Measurements from ENCODE around the gene RNU1-3. TPM values are rescaled to one million over a fixed set of nuclear protein-coding genes. Genes with fewer than 3 reads are reported as not detected.
"Not testable (repeated sequence)": the region's sequence is repeated elsewhere in the genome, so short reads cannot be mapped to it uniquely, and the experiment has no call there.

The RNU1-3 gene
- polyA plus RNA-seq, 1 donor (not counting 4 experiments of a cell fraction or from before 2014, with no cell fraction given) = 67.0 TPM

DNA sequence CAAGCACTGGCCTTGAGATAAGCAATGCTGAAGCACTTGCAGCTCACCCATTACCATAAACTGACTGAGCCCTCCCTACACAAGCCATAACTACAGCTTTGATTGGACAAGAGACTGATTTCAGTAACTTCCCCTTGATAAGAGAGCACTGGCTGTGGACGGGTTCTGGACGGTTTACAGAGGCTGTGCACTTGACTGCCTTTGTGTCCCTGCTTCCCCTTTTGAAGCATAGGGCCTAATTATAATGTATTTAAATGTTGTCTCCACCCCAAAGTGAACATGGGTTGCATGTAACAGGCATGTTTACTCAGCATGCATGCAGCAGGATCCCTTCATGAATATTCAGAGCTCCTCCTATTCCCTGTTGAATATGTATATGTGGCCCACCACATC lies 8.4 kb upstream of the RNU1-3 start:
- H3K79me2 ChIP-seq (ENCODE audit: control insufficient read depth, insufficient read depth, low read length); H3K36me3 ChIP-seq (ENCODE audit: control insufficient read depth in 2 of 2, extremely low read depth in 1 of 2, insufficient read depth in 2 of 2, low read length in 2 of 2); DNase-seq (ENCODE audit: low read depth, low spot score); H3K27ac ChIP-seq (ENCODE audit: control insufficient read depth, insufficient read depth, low read length); H2AFZ ChIP-seq (ENCODE audit: control insufficient read depth, low read length); dilution Hi-C loops (cut with MboI; ENCODE audit: extremely low pct_ligation_motif_present, low sequenced_read_pairs); H3K27me3 ChIP-seq (ENCODE audit: control insufficient read depth, extremely low read depth, insufficient read depth, low read length); H3K4me3 ChIP-seq (ENCODE audit: control insufficient read depth in 2 of 3, extremely low read depth in 1 of 3, insufficient read depth in 2 of 3, low read depth in 1 of 3, low read length in 3 of 3); FAIRE-seq; H3K9me1 ChIP-seq (ENCODE audit: control insufficient read depth, extremely low read depth, insufficient read depth, low read length); H3K9me3 ChIP-seq (ENCODE audit: control insufficient read depth, low read depth, low read length); H3K4me1 ChIP-seq (ENCODE audit: control insufficient read depth, extremely low read depth, insufficient read depth, low read length); H3K4me2 ChIP-seq (ENCODE audit: control insufficient read depth, extremely low read depth, insufficient read depth, low read depth, low read length); H3K9ac ChIP-seq (ENCODE audit: control insufficient read depth, extremely low read depth, insufficient read depth, low read length); H4K20me1 ChIP-seq (ENCODE audit: control insufficient read depth, extremely low read depth, insufficient read depth, low read length): not testable (repeated sequence)

DNA sequence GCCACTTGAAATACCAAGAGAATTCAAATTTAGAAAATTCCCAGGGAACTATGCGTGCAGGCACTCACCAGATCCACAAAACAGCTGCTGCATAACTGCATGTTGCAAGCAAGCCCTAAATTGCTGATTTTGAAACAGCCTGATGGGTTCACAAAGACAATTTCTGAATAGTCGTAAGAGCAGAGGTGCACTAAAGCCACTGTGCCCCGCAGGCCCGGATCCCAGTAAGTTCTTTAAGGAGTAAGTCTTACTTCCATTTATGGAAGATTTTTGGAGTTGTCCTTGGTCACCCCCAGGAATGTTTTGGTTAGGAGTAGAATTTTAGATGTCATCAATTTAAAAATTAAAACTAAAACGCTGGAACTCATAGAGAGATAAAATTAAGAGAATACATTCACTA lies 7.2 kb upstream of the RNU1-3 start:
- H3K4me1 ChIP-seq (ENCODE audit: control insufficient read depth, extremely low read depth, insufficient read depth, low read length); H3K9me1 ChIP-seq (ENCODE audit: control insufficient read depth, extremely low read depth, insufficient read depth, low read length); H3K27me3 ChIP-seq (ENCODE audit: control insufficient read depth, extremely low read depth, insufficient read depth, low read length); FAIRE-seq; dilution Hi-C loops (cut with MboI; ENCODE audit: extremely low pct_ligation_motif_present, low sequenced_read_pairs); DNase-seq (ENCODE audit: low read depth, low spot score); H3K79me2 ChIP-seq (ENCODE audit: control insufficient read depth, insufficient read depth, low read length); H3K9ac ChIP-seq (ENCODE audit: control insufficient read depth, extremely low read depth, insufficient read depth, low read length); H3K4me2 ChIP-seq (ENCODE audit: control insufficient read depth, extremely low read depth, insufficient read depth, low read depth, low read length); H3K9me3 ChIP-seq (ENCODE audit: control insufficient read depth, low read depth, low read length); H3K27ac ChIP-seq (ENCODE audit: control insufficient read depth, insufficient read depth, low read length); H3K36me3 ChIP-seq (ENCODE audit: control insufficient read depth in 2 of 2, extremely low read depth in 1 of 2, insufficient read depth in 2 of 2, low read length in 2 of 2); H3K4me3 ChIP-seq (ENCODE audit: control insufficient read depth in 2 of 3, extremely low read depth in 1 of 3, insufficient read depth in 2 of 3, low read depth in 1 of 3, low read length in 3 of 3); H2AFZ ChIP-seq (ENCODE audit: control insufficient read depth, low read length); H4K20me1 ChIP-seq (ENCODE audit: control insufficient read depth, extremely low read depth, insufficient read depth, low read length): not testable (repeated sequence)

DNA sequence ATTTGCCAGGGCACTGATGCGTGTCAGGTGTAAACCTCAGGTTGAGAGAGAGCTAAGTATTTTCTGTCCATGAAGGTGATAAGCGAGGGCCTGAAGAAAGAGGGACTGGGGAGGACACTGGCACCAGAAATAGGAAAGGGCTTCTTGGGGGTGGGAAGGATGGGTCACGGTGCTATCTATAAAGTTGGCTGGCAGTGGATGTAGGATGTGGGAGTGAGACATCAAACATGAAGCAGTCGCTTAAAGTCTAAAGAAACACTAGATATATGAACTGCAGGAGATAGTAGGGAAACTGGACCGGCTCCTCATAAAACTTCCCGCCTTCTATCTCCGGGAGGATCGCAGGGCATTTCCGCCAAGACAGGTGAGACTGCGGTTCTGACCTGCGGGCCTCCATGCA lies 912 bp downstream of the RNU1-3 start:
- H3K4me3 ChIP-seq (ENCODE audit: control insufficient read depth in 2 of 3, extremely low read depth in 1 of 3, insufficient read depth in 2 of 3, low read depth in 1 of 3, low read length in 3 of 3); H3K79me2 ChIP-seq (ENCODE audit: control insufficient read depth, insufficient read depth, low read length); H3K4me1 ChIP-seq (ENCODE audit: control insufficient read depth, extremely low read depth, insufficient read depth, low read length); H3K9me3 ChIP-seq (ENCODE audit: control insufficient read depth, low read depth, low read length); H3K9ac ChIP-seq (ENCODE audit: control insufficient read depth, extremely low read depth, insufficient read depth, low read length); FAIRE-seq; H4K20me1 ChIP-seq (ENCODE audit: control insufficient read depth, extremely low read depth, insufficient read depth, low read length); H3K4me2 ChIP-seq (ENCODE audit: control insufficient read depth, extremely low read depth, insufficient read depth, low read depth, low read length); DNase-seq (ENCODE audit: low read depth, low spot score); dilution Hi-C loops (cut with MboI; ENCODE audit: extremely low pct_ligation_motif_present, low sequenced_read_pairs); H3K9me1 ChIP-seq (ENCODE audit: control insufficient read depth, extremely low read depth, insufficient read depth, low read length); H3K27me3 ChIP-seq (ENCODE audit: control insufficient read depth, extremely low read depth, insufficient read depth, low read length); H3K27ac ChIP-seq (ENCODE audit: control insufficient read depth, insufficient read depth, low read length); H3K36me3 ChIP-seq (ENCODE audit: control insufficient read depth in 2 of 2, extremely low read depth in 1 of 2, insufficient read depth in 2 of 2, low read length in 2 of 2); H2AFZ ChIP-seq (ENCODE audit: control insufficient read depth, low read length): not testable (repeated sequence)

DNA sequence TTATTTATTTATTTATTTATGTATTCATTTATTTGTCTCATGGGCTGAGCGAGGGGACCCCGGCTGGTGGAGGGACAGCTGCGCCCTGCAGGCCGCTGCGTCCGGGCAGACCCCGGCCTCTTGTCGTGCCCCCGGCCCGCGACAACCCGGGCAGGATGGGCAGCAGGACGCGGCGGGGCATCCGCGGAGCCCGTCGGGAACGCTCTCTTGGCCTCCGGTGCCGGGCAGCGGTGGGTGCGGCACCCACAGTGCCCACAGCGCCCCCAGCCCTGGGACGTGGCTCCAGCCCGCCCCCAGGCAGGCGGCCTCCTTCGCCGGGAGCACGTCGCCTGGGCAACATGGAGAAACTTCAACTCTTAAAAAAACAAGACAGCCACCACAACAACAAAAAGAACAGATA lies 8.5 kb downstream of the RNU1-3 start:
- DNase-seq (ENCODE audit: low read depth, low spot score); dilution Hi-C loops (cut with MboI; ENCODE audit: extremely low pct_ligation_motif_present, low sequenced_read_pairs); H3K79me2 ChIP-seq (ENCODE audit: control insufficient read depth, insufficient read depth, low read length); H2AFZ ChIP-seq (ENCODE audit: control insufficient read depth, low read length); FAIRE-seq; H3K4me2 ChIP-seq (ENCODE audit: control insufficient read depth, extremely low read depth, insufficient read depth, low read depth, low read length); H3K4me3 ChIP-seq (ENCODE audit: control insufficient read depth in 2 of 3, extremely low read depth in 1 of 3, insufficient read depth in 2 of 3, low read depth in 1 of 3, low read length in 3 of 3); H3K9me1 ChIP-seq (ENCODE audit: control insufficient read depth, extremely low read depth, insufficient read depth, low read length); H3K4me1 ChIP-seq (ENCODE audit: control insufficient read depth, extremely low read depth, insufficient read depth, low read length); H3K9me3 ChIP-seq (ENCODE audit: control insufficient read depth, low read depth, low read length); H3K9ac ChIP-seq (ENCODE audit: control insufficient read depth, extremely low read depth, insufficient read depth, low read length); H4K20me1 ChIP-seq (ENCODE audit: control insufficient read depth, extremely low read depth, insufficient read depth, low read length); H3K36me3 ChIP-seq (ENCODE audit: control insufficient read depth in 2 of 2, extremely low read depth in 1 of 2, insufficient read depth in 2 of 2, low read length in 2 of 2); H3K27ac ChIP-seq (ENCODE audit: control insufficient read depth, insufficient read depth, low read length); H3K27me3 ChIP-seq (ENCODE audit: control insufficient read depth, extremely low read depth, insufficient read depth, low read length): not testable (repeated sequence)

DNA sequence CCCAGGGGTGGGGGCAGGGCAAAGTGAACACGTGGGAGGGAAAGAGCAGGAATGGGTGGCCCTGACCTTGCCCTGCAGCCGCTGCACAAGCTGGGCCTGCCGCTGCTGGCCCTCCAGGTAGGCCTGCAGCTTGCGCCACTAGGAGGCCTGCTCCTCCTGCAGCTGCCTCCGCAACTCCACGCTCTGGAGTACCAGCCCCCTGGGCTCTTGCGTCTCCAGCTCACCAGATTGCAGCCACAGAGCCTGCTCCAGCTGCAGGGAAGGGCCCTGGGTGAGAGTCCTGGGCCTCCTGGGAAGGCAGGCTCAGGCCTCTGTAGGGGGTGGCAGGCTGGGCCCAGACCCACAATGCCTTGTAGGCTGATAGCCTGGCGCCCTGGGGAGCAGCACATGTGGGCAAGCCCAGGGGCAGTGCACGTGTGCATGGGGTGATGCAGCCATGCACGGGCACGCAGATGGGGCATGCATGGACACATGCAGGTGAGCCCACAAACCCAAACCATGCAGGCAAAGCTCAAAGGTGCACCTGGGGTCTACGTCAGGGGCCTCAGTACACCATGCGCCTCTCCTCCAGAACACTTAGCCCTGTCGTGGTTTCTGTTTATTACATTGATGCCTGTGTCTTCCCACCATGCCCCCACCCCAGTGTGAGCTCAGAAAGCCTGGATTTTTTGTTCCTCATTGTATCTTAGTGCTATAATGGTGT lies 9.6 kb downstream of the RNU1-3 start:
- H4K20me1 ChIP-seq (ENCODE audit: control insufficient read depth, extremely low read depth, insufficient read depth, low read length); FAIRE-seq; H3K4me3 ChIP-seq (ENCODE audit: control insufficient read depth in 2 of 3, extremely low read depth in 1 of 3, insufficient read depth in 2 of 3, low read depth in 1 of 3, low read length in 3 of 3); H3K36me3 ChIP-seq (ENCODE audit: control insufficient read depth in 2 of 2, extremely low read depth in 1 of 2, insufficient read depth in 2 of 2, low read length in 2 of 2); dilution Hi-C loops (cut with MboI; ENCODE audit: extremely low pct_ligation_motif_present, low sequenced_read_pairs); DNase-seq (ENCODE audit: low read depth, low spot score); H3K27me3 ChIP-seq (ENCODE audit: control insufficient read depth, extremely low read depth, insufficient read depth, low read length); H3K9me1 ChIP-seq (ENCODE audit: control insufficient read depth, extremely low read depth, insufficient read depth, low read length); H3K4me2 ChIP-seq (ENCODE audit: control insufficient read depth, extremely low read depth, insufficient read depth, low read depth, low read length); H2AFZ ChIP-seq (ENCODE audit: control insufficient read depth, low read length); H3K9me3 ChIP-seq (ENCODE audit: control insufficient read depth, low read depth, low read length); H3K9ac ChIP-seq (ENCODE audit: control insufficient read depth, extremely low read depth, insufficient read depth, low read length); H3K79me2 ChIP-seq (ENCODE audit: control insufficient read depth, insufficient read depth, low read length); H3K4me1 ChIP-seq (ENCODE audit: control insufficient read depth, extremely low read depth, insufficient read depth, low read length); H3K27ac ChIP-seq (ENCODE audit: control insufficient read depth, insufficient read depth, low read length): not testable (repeated sequence)
